KMS-11 (cell line): ENCODE measurements around the gene TESMIN.

Experiments used
- H2AFZ ChIP-seq: fragments of 200-600 bp; sonication (generic); 2 replicates; pipeline ENCODE4 v1.6.1; 2016; ENCODE audit warnings: antibody characterized with exemption, mixed run types, low read depth
- H3K27ac ChIP-seq: fragments of 200-600 bp; sonication (generic); 2 replicates; pipeline ENCODE4 v1.6.1; 2016; ENCODE audit warnings: mild to moderate bottlenecking, mixed run types
- H3K27me3 ChIP-seq: fragments of 200-600 bp; sonication (generic); 2 replicates; pipeline ENCODE4 v1.6.1; 2017; ENCODE audit warnings: mild to moderate bottlenecking, low read depth, mixed run types, moderate library complexity; ENCODE audit not compliant: insufficient read depth
- H3K36me3 ChIP-seq: fragments of 200-600 bp; sonication (generic); 2 replicates; pipeline ENCODE4 v1.6.1; 2017; ENCODE audit warnings: mild to moderate bottlenecking, mixed run types; ENCODE audit not compliant: insufficient read depth
- H3K4me1 ChIP-seq: fragments of 200-600 bp; sonication (generic); 2 replicates; pipeline ENCODE4 v1.6.1; 2016; ENCODE audit warnings: mild to moderate bottlenecking, low read depth, mixed run types; ENCODE audit not compliant: poor library complexity, severe bottlenecking
- H3K4me2 ChIP-seq: fragments of 200-600 bp; sonication (generic); 2 replicates; pipeline ENCODE4 v1.7.0; 2016; ENCODE audit warnings: mild to moderate bottlenecking, mixed run types
- H3K4me3 ChIP-seq: fragments of 200-600 bp; sonication (generic); IDR thresholded peaks from 2 replicates; pipeline ENCODE4 v1.6.1; 2017; ENCODE audit warnings: low read depth, low read length, mixed read lengths; ENCODE audit not compliant: insufficient read depth
- H3K79me2 ChIP-seq: fragments of 200-600 bp; sonication (generic); 2 replicates; pipeline ENCODE4 v1.6.1; 2016; ENCODE audit warnings: low read depth, mixed run types; ENCODE audit not compliant: insufficient read depth
- H3K9ac ChIP-seq: fragments of 200-600 bp; sonication (generic); 2 replicates; pipeline ENCODE4 v1.6.1; 2016; ENCODE audit warnings: mild to moderate bottlenecking, mixed run types
- H4K20me1 ChIP-seq: fragments of 200-600 bp; sonication (generic); 2 replicates; pipeline ENCODE4 v1.6.1; 2016; ENCODE audit warnings: mild to moderate bottlenecking, mixed run types; ENCODE audit not compliant: insufficient read depth
- TF ChIP-seq, protein P1 (sequence below): fragments of 200-600 bp; sonication (generic); conservative IDR thresholded peaks from 2 replicates; pipeline ENCODE4 v1.6.1; 2017; ENCODE audit warnings: low read depth, mild to moderate bottlenecking, antibody characterized with exemption, low read length, moderate library complexity, mixed read lengths

Gene TESMIN

DNA sequence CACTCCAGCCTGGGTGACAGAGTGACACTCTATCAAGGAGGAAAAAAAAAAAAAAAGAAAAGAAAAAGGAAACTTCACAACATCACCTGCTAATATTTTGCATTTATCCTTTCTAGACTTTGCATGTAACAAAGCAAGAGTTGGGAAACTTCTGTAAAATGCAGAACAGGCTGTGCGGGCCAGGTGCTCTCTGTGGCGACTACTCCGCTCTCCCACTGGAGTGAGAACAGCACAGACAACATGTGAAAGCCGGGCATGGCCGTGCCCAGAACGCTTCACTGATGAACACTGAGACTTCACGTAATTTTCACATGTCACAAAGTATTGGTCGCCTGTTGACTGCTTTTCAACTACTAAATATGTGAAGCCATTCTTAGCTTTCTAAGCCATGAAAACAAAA, 15.5 kb upstream of the TESMIN start:
- Histone ChIP-seq H3K4me2 (no peak overlapping the region), H3K79me2 (no peaks in the 10 kb centered on the region), H3K4me1 (peaks cover 10% of the 10 kb centered on the region), H3K27me3 (no peaks in the 10 kb centered on the region), H4K20me1 (no peaks in the 10 kb centered on the region), H3K4me3 (no peak overlapping the region), H3K27ac (no peak overlapping the region), H3K36me3 (no peaks in the 10 kb centered on the region), H3K9ac (no peak overlapping the region), H2AFZ (no peak overlapping the region)
- TF ChIP-seq, protein P1, sequence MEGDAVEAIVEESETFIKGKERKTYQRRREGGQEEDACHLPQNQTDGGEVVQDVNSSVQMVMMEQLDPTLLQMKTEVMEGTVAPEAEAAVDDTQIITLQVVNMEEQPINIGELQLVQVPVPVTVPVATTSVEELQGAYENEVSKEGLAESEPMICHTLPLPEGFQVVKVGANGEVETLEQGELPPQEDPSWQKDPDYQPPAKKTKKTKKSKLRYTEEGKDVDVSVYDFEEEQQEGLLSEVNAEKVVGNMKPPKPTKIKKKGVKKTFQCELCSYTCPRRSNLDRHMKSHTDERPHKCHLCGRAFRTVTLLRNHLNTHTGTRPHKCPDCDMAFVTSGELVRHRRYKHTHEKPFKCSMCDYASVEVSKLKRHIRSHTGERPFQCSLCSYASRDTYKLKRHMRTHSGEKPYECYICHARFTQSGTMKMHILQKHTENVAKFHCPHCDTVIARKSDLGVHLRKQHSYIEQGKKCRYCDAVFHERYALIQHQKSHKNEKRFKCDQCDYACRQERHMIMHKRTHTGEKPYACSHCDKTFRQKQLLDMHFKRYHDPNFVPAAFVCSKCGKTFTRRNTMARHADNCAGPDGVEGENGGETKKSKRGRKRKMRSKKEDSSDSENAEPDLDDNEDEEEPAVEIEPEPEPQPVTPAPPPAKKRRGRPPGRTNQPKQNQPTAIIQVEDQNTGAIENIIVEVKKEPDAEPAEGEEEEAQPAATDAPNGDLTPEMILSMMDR, result no peak

DNA sequence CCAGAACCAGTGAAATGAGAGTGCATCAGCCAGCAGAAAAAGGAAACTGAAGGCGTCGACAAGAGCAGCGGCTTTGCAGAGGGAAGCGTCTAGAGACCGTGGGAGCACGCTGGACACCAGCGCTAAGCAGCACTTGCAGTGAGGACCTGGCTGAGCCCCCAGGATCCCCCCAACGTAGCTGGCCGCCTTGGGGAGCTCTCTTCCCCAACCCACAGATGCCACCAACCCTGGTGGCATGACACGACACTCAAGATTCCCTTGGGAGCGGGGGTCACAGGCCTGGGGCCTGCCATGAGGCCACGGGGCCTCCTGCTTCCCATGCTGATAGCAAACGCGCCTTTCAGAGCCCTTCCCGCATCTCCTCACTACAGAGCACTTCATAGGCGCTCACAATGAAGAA, 13.4 kb upstream of the TESMIN start:
- H2AFZ ChIP-seq, result no peak overlapping the region
- peaks cover 10% of the 10 kb centered on the region for H3K4me1 ChIP-seq
- no peak overlapping the region for H3K9ac ChIP-seq
- H3K36me3 ChIP-seq, result no peaks in the 10 kb centered on the region
- H3K4me3 ChIP-seq, result no peak overlapping the region
- no peaks in the 10 kb centered on the region for H3K27me3 ChIP-seq
- no peak overlapping the region for H3K27ac ChIP-seq
- no peaks in the 10 kb centered on the region for H3K79me2 ChIP-seq
- TF ChIP-seq, protein P1, result no peak
- no peak overlapping the region for H3K4me2 ChIP-seq
- no peaks in the 10 kb centered on the region for H4K20me1 ChIP-seq

DNA sequence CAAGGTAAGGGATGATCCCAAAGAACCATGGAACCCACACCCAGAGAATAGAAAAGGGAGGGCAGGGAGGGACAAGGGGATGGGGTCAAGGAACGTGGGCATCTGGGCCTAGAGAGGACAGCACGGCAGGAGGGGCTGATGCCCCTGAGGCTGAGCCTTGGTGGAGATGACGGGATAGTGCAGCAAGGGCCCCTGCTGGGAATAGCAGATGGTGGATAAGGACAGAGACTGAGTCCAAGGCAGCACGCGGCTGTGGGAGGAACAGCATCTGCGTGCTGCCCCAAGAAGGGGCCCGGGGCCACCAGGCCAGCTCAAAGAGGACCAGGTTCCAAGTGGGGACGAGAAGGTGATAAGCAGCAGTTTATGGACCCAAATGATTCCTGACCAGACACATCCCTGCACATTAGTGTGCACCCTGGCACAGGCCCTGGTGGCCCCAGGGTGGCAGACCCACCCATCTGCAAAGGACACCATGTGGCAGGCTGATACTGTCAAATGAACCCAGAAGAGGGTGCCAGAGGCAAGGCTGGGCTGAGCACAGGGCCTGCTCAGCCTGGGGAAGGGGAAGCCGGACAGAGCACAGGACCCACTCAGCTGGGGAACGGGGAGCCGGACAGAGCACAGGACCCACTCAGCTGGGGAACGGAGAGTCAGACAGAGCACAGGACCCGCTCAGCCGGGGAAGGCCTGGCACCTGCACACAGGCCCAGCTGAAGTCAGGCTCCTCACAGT, 12.8 kb upstream of the TESMIN start:
- H2AFZ ChIP-seq, result no peak overlapping the region
- H3K4me1 ChIP-seq, result peaks cover 10% of the 10 kb centered on the region
- no peaks in the 10 kb centered on the region for H3K36me3 ChIP-seq
- no peaks in the 10 kb centered on the region for H3K79me2 ChIP-seq
- H4K20me1 ChIP-seq, result no peaks in the 10 kb centered on the region
- H3K9ac ChIP-seq, result no peak overlapping the region
- H3K27me3 ChIP-seq, result no peaks in the 10 kb centered on the region
- H3K27ac ChIP-seq, result no peak overlapping the region
- H3K4me2 ChIP-seq, result no peak overlapping the region
- H3K4me3 ChIP-seq, result no peak overlapping the region
- TF ChIP-seq, protein P1, result no peak

DNA sequence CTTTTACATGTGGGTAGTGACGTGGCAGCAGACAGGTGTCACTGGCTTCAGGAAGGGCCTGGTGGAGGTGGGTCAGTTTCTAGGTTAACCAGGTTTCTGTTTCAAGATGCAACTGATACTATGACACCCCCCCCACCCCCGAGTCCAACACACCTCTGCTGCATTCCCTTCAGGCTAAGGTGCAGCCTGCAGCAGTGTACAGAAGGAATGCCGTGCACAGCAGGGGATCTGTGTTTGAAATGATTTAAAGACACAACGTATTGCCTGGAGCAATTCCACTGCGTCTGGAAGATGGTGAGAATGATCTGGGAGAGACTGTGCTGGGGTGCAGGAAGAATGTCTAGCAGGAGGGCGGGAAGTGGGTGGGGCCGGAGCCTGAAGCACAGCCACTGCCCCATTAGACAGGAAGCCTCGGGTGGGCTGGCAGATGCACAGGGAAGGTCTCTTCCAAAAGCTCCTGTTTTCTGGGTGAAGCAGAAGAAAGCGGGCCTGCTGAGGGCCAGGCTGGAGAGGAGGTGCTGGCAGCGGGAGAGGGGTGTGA, 11.9 kb upstream of the TESMIN start:
- no peaks in the 10 kb centered on the region for H3K27me3 ChIP-seq
- H3K27ac ChIP-seq, result no peak overlapping the region
- no peak overlapping the region for H2AFZ ChIP-seq
- H3K4me1 ChIP-seq, result peaks cover 10% of the 10 kb centered on the region
- TF ChIP-seq, protein P1, result no peak
- no peak overlapping the region for H3K9ac ChIP-seq
- no peaks in the 10 kb centered on the region for H3K79me2 ChIP-seq
- H4K20me1 ChIP-seq, result no peaks in the 10 kb centered on the region
- H3K4me3 ChIP-seq, result no peak overlapping the region
- no peak overlapping the region; the same call in 1 of the 2 replicates for H3K4me2 ChIP-seq
- no peaks in the 10 kb centered on the region for H3K36me3 ChIP-seq
